GM12878 (cell line): ENCODE measurements around the gene OR2B6. TPM values are rescaled to one million over a fixed set of nuclear protein-coding genes. Genes with fewer than 3 reads are reported as not detected.

Experiments used
- ATAC-seq: fragments of 200-7000 bp; cut with Tn5 transposase; 3 replicates; pipeline ENCODE4 v1.9.1; 2020; ENCODE audit warnings: mild to moderate bottlenecking, moderate library complexity
- BruUV-seq: library from RNA; stranded (reverse); fragments of 400-500 nt; replicated peaks from 2 replicates; lab custom pipeline; 2021; lab: Mats Ljungman, UMichigan
- CTCF ChIA-PET: fragments of 300-600 bp; sonication (Branson Sonifier 250); formaldehyde crosslinking; extraction: SDS; loops from one replicate; lab custom pipeline; 2021; ENCODE audit warnings: inconsistent platforms; lab: Yijun Ruan, JAX
- POLR2A ChIA-PET: fragments of 350-600 bp; formaldehyde crosslinking; extraction: SDS; loops from one replicate; lab custom pipeline; 2021; ENCODE audit warnings: inconsistent platforms; lab: Charles Lee
- RAD21 ChIA-PET: fragments of 300-600 bp; sonication (Branson Sonifier 250); formaldehyde crosslinking; loops from one replicate; lab custom pipeline; 2023; ENCODE audit warnings: antibody characterized with exemption; ENCODE audit not compliant: unreplicated experiment; lab: Charles Lee
- SMC1A ChIA-PET: fragments of 300-600 bp; sonication (Branson Sonifier 250); formaldehyde crosslinking; loops from one replicate; lab custom pipeline; 2023; ENCODE audit not compliant: unreplicated experiment, uncharacterized antibody; lab: Charles Lee
- DNase-seq: peaks from one replicate; pipeline ENCODE4 v3.0.0-alpha.2; 2011; ENCODE audit warnings: low read depth, low spot score
- FAIRE-seq: peaks from 3 replicates; lab custom pipeline; 2011; peaks lifted over from hg19 to GRCh38; lab: Jason Lieb, UNC
- H2AFZ ChIP-seq: 2 replicates; pipeline ENCODE4 v1.6.0; 2011; ENCODE audit warnings: low read depth, low read length, control low read depth; ENCODE audit not compliant: control insufficient read depth
- H3K27ac ChIP-seq: 2 replicates; pipeline ENCODE4 v1.5.1; 2011; ENCODE audit warnings: control low read depth; ENCODE audit not compliant: control insufficient read depth, insufficient read depth
- H3K27me3 ChIP-seq, 2 experiments: replicated peaks in 1 of 2; 2 replicates each; pipeline versions ENCODE4 v1.6.0 to v1.6.1; 2011; ENCODE audit warnings: low read length in 1 of 2; ENCODE audit not compliant: control insufficient read depth in 2 of 2, insufficient read depth in 2 of 2
- H3K36me3 ChIP-seq, 2 experiments: 2 replicates each; pipeline ENCODE4 v1.5.1; 2011; ENCODE audit warnings: low read length in 1 of 2; ENCODE audit not compliant: control insufficient read depth in 2 of 2, insufficient read depth in 2 of 2
- H3K4me1 ChIP-seq: 2 replicates; pipeline ENCODE4 v1.6.1; 2011; ENCODE audit warnings: mild to moderate bottlenecking, low read length, moderate library complexity, mixed read lengths; ENCODE audit not compliant: control insufficient read depth, insufficient read depth
- H3K4me2 ChIP-seq: 2 replicates; pipeline ENCODE4 v1.6.0; 2011; ENCODE audit warnings: control low read depth; ENCODE audit not compliant: control insufficient read depth, insufficient read depth
- H3K4me3 ChIP-seq: fragments of 200-600 bp; sonication (generic); 2 replicates; pipeline ENCODE4 v1.5.1; 2016
- H3K79me2 ChIP-seq: 2 replicates; pipeline ENCODE4 v1.6.0; 2011; ENCODE audit warnings: low read length; ENCODE audit not compliant: control insufficient read depth, insufficient read depth
- H3K9ac ChIP-seq: 2 replicates; pipeline ENCODE4 v1.8.0; 2011; ENCODE audit warnings: low read length, control low read depth, mixed read lengths; ENCODE audit not compliant: control insufficient read depth, insufficient read depth
- H3K9me3 ChIP-seq: replicated peaks from 3 replicates; pipeline ENCODE4 v1.5.1; 2011; ENCODE audit warnings: mild to moderate bottlenecking, low read length; ENCODE audit not compliant: control insufficient read depth, insufficient read depth
- H4K20me1 ChIP-seq: 2 replicates; pipeline ENCODE4 v1.6.0; 2011; ENCODE audit not compliant: control insufficient read depth, insufficient read depth
- BCLAF1 ChIP-seq: fragments of 450-650 bp; IDR thresholded peaks from 2 replicates; pipeline ENCODE4 v1.6.1; 2017; ENCODE audit warnings: antibody characterized with exemption, mild to moderate bottlenecking, moderate library complexity
- CHD1 ChIP-seq: IDR thresholded peaks from 2 replicates; pipeline ENCODE4 v1.6.1; 2012; ENCODE audit warnings: low read depth, low read length, improper control_type of control experiment
- ESRRA ChIP-seq: IDR thresholded peaks from 2 replicates; pipeline ENCODE4 v1.6.1; 2012; ENCODE audit warnings: mild to moderate bottlenecking, low read length, improper control_type of control experiment
- FOXK2 ChIP-seq: fragments of 450-650 bp; IDR thresholded peaks from 2 replicates; pipeline ENCODE4 v1.6.1; 2017; ENCODE audit warnings: mild to moderate bottlenecking, moderate library complexity
- MEF2B ChIP-seq: fragments of 450-650 bp; IDR thresholded peaks from 2 replicates; pipeline ENCODE4 v1.6.1; 2018; ENCODE audit warnings: mild to moderate bottlenecking, moderate library complexity; ENCODE audit not compliant: partially characterized antibody, poor library complexity, severe bottlenecking
- REST ChIP-seq: IDR thresholded peaks from 2 replicates; pipeline ENCODE4 v1.6.1; 2012; ENCODE audit warnings: mild to moderate bottlenecking, low read depth, low read length
- RFX5 ChIP-seq: IDR thresholded peaks from 2 replicates; pipeline ENCODE4 v1.6.1; 2011; ENCODE audit warnings: low read depth, low read length, improper control_type of control experiment
- SPI1 ChIP-seq: IDR thresholded peaks from 2 replicates; pipeline ENCODE4 v1.6.1; 2011; ENCODE audit warnings: low read depth, mild to moderate bottlenecking, low read length, moderate library complexity, borderline replicate concordance; ENCODE audit not compliant: insufficient read depth
- YY1 ChIP-seq: IDR thresholded peaks from 2 replicates; pipeline ENCODE4 v1.6.1; 2011; ENCODE audit warnings: low read depth, mild to moderate bottlenecking, low read length
- ZNF24 ChIP-seq: fragments of 450-650 bp; IDR thresholded peaks from 2 replicates; pipeline ENCODE4 v1.6.1; 2017; ENCODE audit warnings: antibody characterized with exemption, mild to moderate bottlenecking
- ZNF687 ChIP-seq: fragments of 450-650 bp; IDR thresholded peaks from 2 replicates; pipeline ENCODE4 v1.6.1; 2017; ENCODE audit warnings: mild to moderate bottlenecking, moderate library complexity
- in situ Hi-C: fragments of 300-500 bp; cut with MboI; formaldehyde crosslinking; loops from 9 replicates; pipeline ENCODE4 v1.14.3; 2018; ENCODE audit warnings: mixed read lengths
- intact Hi-C: fragments of 100-400 bp; cut with micrococcal nuclease; formaldehyde crosslinking; loops from one replicate; pipeline ENCODE4 v1.14.2; 2022; ENCODE audit not compliant: unreplicated experiment
- polyA plus RNA-seq, 11 experiments: library from polyadenylated mRNA; depleted of rRNA in 4 of 11; unstranded in 6 of 11; stranded (reverse) in 5 of 11; fragments of >200 nt; fragmentation: Nextera tagmentation in 4 of 11; fragmentation: Illumina TruSeq in 1 of 11; extraction: Ambion mirVana in 4 of 11; extraction: Trizol in 1 of 11; gene quantifications; 1 replicate in 1 of 11; 2 replicates in 10 of 11; pipeline versions ENCODE4 v1.2.1 to v1.2.3, GENCODE V29; 2011 to 2016; ENCODE audit warnings: inconsistent platforms in 2 of 11, missing spikeins in 2 of 11, low read depth in 1 of 11
- total RNA-seq, 4 experiments: library from RNA; depleted of rRNA in 3 of 4; stranded (reverse); fragments of >200 nt in 3 of 4; fragmentation: Illumina TruSeq in 1 of 4; extraction: Trizol in 1 of 4; gene quantifications; 2 replicates each; pipeline versions ENCODE4 v1.2.1 to v1.2.3, GENCODE V29; 2013 to 2021

OR2B6 gene
- total and polyA plus RNA-seq, 10 of the 15 experiments (the other 5 are each of a cell fraction or from before 2014, with no cell fraction given) = 0.29 to 10.3 (median 1.4) TPM; not detected in 1

- TF ChIP-seq ZNF687 = no peak
- no peak for TF ChIP-seq BCLAF1
- no peak for TF ChIP-seq ESRRA
- TF ChIP-seq MEF2B = no peak
- no peak for TF ChIP-seq RFX5
- no peak for TF ChIP-seq YY1
These were observed 20.3 kb downstream of the OR2B6 start (continued) for GRCh38 chr6:27977387-27977786.

GRCh38 chr6:27978705-27979104, 21.7 kb downstream of the OR2B6 start:
- DNase-seq (no peak), ATAC-seq (no peak), FAIRE-seq (no peak)
- Histone ChIP-seq H3K9me3 (no peaks in the 10 kb centered on the region), H3K79me2 (no peaks in the 10 kb centered on the region), H2AFZ (no peak overlapping the region), H3K36me3 (no peaks in the 10 kb centered on the region), H3K27me3 (no peaks in the 10 kb centered on the region), H3K4me1 (no peaks in the 10 kb centered on the region), H3K27ac (no peak overlapping the region), H3K4me2 (no peak overlapping the region), H4K20me1 (no peaks in the 10 kb centered on the region), H3K4me3 (no peak overlapping the region), H3K9ac (no peak overlapping the region)
- SMC1A ChIA-PET = no interaction called here
- in situ Hi-C loops = no loop called here
- BruUV-seq = no TSS peak
- intact Hi-C loops = no loop called here
- RAD21 ChIA-PET = no interaction called here
- CTCF ChIA-PET = interaction anchor here (0.6 kb wide), 1 partner anchor 574 kb away, joined by 3 read pairs; no protein-coding TSS in a partner anchor
- POLR2A ChIA-PET = no interaction called here
- TF ChIP-seq ZNF24 (no peak), SPI1 (no peak), REST (no peak), FOXK2 (no peak), CHD1 (no peak)
